HFF-Myc (cell line): ENCODE measurements around the gene GAS2.

Source experiments
- DNase-seq: peaks from one replicate; pipeline ENCODE4 v3.0.0-alpha.2; 2011; ENCODE audit warnings: low read depth; ENCODE audit errors: extremely low read depth
- H3K4me3 ChIP-seq: replicated peaks from 2 replicates; pipeline ENCODE4 v1.5.1; 2011; ENCODE audit warnings: low read depth, mild to moderate bottlenecking, control low read depth, low read length
- TF ChIP-seq, protein P1 (sequence below): IDR thresholded peaks from 2 replicates; pipeline ENCODE4 v1.5.1; 2012; ENCODE audit warnings: mild to moderate bottlenecking, low read depth, low read length, control low read depth; ENCODE audit errors: missing control alignments

The GAS2 gene

DNA sequence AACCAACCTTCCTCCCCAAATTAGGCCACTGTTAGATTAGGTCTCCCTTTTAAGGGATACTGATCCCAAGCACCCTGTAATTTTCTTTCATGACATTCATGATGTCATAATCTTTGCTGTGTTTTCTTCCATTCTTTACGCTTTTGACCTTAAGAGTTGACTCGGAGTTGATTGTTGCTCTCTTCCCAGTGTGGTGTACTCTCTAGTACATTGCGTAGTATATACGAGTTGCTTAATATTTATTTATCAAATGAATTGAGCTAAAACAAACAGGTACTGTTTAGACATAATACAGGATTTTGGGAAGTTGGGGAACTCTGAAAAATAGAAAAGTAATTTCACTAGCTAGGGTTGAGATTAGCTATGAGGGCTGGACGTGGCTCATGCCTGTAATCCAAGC is 113.4 kb downstream of the GAS2 start:
- DNase-seq, result no peak
- TF ChIP-seq, protein P1, sequence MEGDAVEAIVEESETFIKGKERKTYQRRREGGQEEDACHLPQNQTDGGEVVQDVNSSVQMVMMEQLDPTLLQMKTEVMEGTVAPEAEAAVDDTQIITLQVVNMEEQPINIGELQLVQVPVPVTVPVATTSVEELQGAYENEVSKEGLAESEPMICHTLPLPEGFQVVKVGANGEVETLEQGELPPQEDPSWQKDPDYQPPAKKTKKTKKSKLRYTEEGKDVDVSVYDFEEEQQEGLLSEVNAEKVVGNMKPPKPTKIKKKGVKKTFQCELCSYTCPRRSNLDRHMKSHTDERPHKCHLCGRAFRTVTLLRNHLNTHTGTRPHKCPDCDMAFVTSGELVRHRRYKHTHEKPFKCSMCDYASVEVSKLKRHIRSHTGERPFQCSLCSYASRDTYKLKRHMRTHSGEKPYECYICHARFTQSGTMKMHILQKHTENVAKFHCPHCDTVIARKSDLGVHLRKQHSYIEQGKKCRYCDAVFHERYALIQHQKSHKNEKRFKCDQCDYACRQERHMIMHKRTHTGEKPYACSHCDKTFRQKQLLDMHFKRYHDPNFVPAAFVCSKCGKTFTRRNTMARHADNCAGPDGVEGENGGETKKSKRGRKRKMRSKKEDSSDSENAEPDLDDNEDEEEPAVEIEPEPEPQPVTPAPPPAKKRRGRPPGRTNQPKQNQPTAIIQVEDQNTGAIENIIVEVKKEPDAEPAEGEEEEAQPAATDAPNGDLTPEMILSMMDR, result no peak
- H3K4me3 ChIP-seq, result no peak overlapping the region

DNA sequence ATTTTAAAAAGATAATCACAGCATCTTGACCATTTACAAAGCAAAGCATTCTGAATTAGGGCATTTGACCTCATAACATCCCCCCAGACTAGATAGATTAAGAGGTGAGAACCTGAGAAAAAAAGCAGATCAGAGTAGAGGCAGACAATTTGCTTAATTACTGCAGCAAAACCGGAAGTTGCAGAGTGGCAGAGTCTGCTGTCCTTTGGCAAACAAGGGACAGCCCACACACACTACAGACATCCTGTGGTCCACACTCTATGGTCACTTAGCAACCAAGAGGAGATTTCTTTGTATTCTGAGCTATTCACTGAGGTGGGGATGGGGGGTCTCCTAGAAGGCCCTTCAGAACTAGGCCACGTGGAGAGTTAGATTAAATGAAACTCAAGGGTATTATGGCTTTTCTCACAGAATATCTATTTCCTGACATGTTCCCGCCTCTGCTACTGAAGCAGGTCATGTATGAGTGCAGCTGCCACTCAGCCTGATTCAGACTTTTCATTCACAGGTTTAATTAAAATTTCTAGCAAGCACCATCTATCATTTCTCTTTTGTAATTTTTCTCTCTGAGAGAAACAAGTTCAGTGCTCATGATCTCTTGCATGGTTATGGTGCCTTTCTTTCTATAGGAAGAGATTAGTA is 114.7 kb downstream of the GAS2 start:
- H3K4me3 ChIP-seq, result no peak overlapping the region
- TF ChIP-seq, protein P1, result no peak
- no peak for DNase-seq

DNA sequence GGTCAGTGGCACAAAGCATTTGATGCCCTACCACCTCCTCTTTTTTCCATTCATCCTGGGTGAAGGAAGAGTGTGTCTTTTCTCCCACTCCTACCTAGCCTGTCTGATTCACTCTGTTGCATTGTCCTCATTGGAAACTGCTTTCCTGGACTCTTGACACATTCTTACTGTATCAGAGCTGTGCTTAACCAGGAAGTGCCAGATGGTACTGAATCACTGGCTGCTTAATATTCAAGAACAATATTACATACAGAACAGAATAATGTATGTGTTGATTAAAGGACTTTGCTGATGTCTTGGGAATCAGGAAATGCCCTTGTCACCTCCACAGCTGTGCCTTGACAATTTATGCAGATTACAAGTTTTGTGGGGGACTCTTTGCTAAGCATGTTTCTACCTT is 118.8 kb downstream of the GAS2 start:
- no peak overlapping the region for H3K4me3 ChIP-seq
- TF ChIP-seq, protein P1, result no peak
- DNase-seq, result no peak

DNA sequence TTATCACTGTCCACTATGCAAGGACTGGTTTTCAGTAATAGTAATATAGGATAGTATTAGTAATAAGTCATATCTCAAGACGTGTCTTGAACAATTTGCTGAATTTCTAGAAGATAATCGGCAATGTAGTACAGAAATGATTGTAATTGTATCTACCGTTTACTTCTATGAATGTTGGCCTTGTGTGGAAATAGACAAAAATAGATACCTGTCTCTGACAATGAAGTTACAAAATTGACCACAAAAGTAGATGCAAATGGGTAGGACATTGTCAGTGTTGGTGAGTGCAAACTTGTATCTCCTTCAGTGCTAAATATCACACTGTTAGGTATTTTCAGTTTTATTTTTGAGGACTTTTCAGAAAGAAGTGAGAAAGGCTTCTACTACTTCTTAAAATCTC is 120.1 kb downstream of the GAS2 start:
- TF ChIP-seq, protein P1, result no peak
- DNase-seq, result no peak
- H3K4me3 ChIP-seq, result no peak overlapping the region

DNA sequence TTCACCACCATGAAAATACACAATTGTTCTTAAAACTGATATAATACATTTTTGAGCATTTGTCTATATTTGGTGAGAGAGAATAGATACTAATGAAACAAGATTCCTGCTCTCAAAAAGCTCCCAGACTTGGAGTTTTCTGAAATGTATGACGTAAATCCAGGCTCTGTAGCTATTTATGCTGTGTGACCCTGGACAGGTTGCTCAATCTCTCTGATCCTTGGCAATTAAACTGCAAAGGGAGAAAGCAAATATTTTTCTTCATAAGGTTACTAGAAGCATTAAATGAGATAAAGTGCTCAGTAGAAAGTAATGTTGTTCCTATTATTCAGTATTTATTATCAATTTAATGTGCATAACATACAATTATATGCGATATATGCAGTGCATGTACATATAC is 120.6 kb downstream of the GAS2 start:
- DNase-seq, result no peak
- no peak overlapping the region for H3K4me3 ChIP-seq
- TF ChIP-seq, protein P1, result no peak

DNA sequence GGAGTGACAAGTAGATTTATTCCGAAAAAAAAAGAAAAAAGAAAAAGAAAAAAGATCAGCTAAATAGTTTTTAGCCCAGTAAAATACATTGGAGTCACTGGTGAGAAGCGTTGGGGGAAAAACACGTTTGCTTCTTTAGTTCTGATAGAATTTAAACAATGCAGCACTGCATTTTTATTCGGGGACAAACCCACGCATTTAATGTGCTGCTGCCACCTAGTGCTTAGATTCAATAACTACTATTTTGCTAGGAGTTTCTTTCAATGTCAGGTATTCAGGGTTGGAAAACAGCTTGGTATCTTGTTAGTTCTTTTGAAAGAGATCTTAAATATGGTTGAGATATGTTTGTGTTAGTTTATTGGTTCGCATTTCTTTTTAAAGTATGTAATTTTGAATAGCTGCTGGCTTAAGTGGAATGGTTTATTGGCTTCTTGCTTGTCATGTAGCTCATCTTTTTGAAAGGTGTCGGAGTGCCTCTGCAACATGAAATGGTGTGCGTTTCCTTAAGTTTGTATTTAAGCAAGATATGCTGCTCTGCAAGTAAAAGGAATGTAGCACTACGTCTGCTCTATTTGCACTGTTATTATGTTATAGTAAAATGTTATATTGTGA is 121.2 kb downstream of the GAS2 start:
- TF ChIP-seq, protein P1, result peak; percentile 58
- H3K4me3 ChIP-seq, result no peak overlapping the region
- peak; percentile 11 for DNase-seq
